ENCODE data around the gene H1-8.

DNA sequence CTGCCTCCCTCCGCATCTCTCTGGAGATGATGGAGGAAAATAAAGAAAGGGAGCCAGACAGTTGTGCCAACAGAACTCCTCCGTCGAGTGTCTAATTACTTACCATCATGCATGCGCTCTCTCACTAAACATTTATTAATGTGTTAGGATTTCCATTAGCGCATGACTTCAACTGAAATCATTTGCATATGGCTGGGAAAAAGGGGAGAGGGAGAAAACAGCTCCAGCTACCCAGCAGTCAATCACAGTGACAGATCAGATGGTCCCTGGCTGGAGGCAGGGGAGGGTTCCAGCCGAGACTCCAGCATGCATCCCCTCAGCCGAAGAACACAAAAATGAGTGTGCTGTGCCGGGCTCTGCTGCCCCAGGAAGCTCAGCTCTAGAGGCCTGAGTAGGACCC, 21.4 kb upstream of the H1-8 start:
- TF ChIP-seq, protein P1, sequence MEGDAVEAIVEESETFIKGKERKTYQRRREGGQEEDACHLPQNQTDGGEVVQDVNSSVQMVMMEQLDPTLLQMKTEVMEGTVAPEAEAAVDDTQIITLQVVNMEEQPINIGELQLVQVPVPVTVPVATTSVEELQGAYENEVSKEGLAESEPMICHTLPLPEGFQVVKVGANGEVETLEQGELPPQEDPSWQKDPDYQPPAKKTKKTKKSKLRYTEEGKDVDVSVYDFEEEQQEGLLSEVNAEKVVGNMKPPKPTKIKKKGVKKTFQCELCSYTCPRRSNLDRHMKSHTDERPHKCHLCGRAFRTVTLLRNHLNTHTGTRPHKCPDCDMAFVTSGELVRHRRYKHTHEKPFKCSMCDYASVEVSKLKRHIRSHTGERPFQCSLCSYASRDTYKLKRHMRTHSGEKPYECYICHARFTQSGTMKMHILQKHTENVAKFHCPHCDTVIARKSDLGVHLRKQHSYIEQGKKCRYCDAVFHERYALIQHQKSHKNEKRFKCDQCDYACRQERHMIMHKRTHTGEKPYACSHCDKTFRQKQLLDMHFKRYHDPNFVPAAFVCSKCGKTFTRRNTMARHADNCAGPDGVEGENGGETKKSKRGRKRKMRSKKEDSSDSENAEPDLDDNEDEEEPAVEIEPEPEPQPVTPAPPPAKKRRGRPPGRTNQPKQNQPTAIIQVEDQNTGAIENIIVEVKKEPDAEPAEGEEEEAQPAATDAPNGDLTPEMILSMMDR (IDR thresholded peaks at IDR 0.05), result no peak
- no peak for TF ChIP-seq POLR2A (IDR thresholded peaks at IDR 0.05)
